Measurements from ENCODE around the gene PTRH1.
"Not testable (repeated sequence)": the region's sequence is repeated elsewhere in the genome, so short reads cannot be mapped to it uniquely, and the experiment has no call there.

The PTRH1 gene

GRCh38 chr9:127761491-127761956 is 46.1 kb upstream of the PTRH1 start:
- TF ChIP-seq CTCF (IDR thresholded peaks at IDR 0.05; ENCODE audit: low read depth, low read length, poor library complexity, severe bottlenecking): no peak
- no peak for TF ChIP-seq EZH2phosphoT487 (IDR thresholded peaks at IDR 0.05; ENCODE audit: borderline replicate concordance, low read length)
- Histone ChIP-seq H3K79me2 (ENCODE audit: control insufficient read depth, low read length) (no peaks in the 10 kb centered on the region), H3K4me3 (ENCODE audit: low read length) (no peak overlapping the region), H3K4me1 (ENCODE audit: control insufficient read depth, low read length) (no peaks in the 10 kb centered on the region), H3K9me3 (ENCODE audit: control insufficient read depth, insufficient read depth, low read length) (no peaks in the 10 kb centered on the region), H4K20me1 (ENCODE audit: control insufficient read depth, insufficient read depth, low read depth, low read length) (no peaks in the 10 kb centered on the region; the same call in 1 of the 2 replicates), H3K36me3 (ENCODE audit: control insufficient read depth, low read length) (no peaks in the 10 kb centered on the region; the same call in 1 of the 2 replicates), H3K4me2 (ENCODE audit: low read length) (no peak overlapping the region), H3K27me3 (ENCODE audit: control insufficient read depth, low read length) (no peaks in the 10 kb centered on the region), H3K9me2 (replicated peaks; ENCODE audit: control insufficient read depth, low read length) (no peaks in the 10 kb centered on the region), H3K27ac (ENCODE audit: low read depth, low read length) (no peak overlapping the region), H3F3A (ENCODE audit: control insufficient read depth, insufficient read depth) (no peaks in the 10 kb centered on the region)

- Histone ChIP-seq H3K9me3 (ENCODE audit: control insufficient read depth, insufficient read depth, low read length) (no peaks in the 10 kb centered on the region), H4K20me1 (ENCODE audit: control insufficient read depth, insufficient read depth, low read depth, low read length) (no peaks in the 10 kb centered on the region; the same call in 1 of the 2 replicates), H3K79me2 (ENCODE audit: control insufficient read depth, low read length) (no peaks in the 10 kb centered on the region), H3K27ac (ENCODE audit: low read depth, low read length) (no peak overlapping the region), H3K27me3 (ENCODE audit: control insufficient read depth, low read length) (no peaks in the 10 kb centered on the region), H3K36me3 (ENCODE audit: control insufficient read depth, low read length) (no peaks in the 10 kb centered on the region; the same call in 1 of the 2 replicates), H3F3A (ENCODE audit: control insufficient read depth, insufficient read depth) (no peaks in the 10 kb centered on the region), H3K9me2 (replicated peaks; ENCODE audit: control insufficient read depth, low read length) (no peaks in the 10 kb centered on the region), H3K4me2 (ENCODE audit: low read length) (no peak overlapping the region), H3K4me3 (ENCODE audit: low read length) (no peak overlapping the region), H3K4me1 (ENCODE audit: control insufficient read depth, low read length) (no peaks in the 10 kb centered on the region)
- TF ChIP-seq EZH2phosphoT487 (IDR thresholded peaks at IDR 0.05; ENCODE audit: borderline replicate concordance, low read length) (no peak), CTCF (IDR thresholded peaks at IDR 0.05; ENCODE audit: low read depth, low read length, poor library complexity, severe bottlenecking) (no peak)
Observed at GRCh38 chr9:127761061-127761460, 45.6 kb upstream of the PTRH1 start.

GRCh38 chr9:127758843-127759242 is 43.4 kb upstream of the PTRH1 start:
- Histone ChIP-seq H4K20me1 (ENCODE audit: control insufficient read depth, insufficient read depth, low read depth, low read length) (no peaks in the 10 kb centered on the region; the same call in 1 of the 2 replicates), H3K79me2 (ENCODE audit: control insufficient read depth, low read length) (no peaks in the 10 kb centered on the region), H3K36me3 (ENCODE audit: control insufficient read depth, low read length) (no peaks in the 10 kb centered on the region; the same call in 1 of the 2 replicates), H3K4me2 (ENCODE audit: low read length) (no peak overlapping the region), H3F3A (ENCODE audit: control insufficient read depth, insufficient read depth) (no peaks in the 10 kb centered on the region), H3K4me3 (ENCODE audit: low read length) (no peak overlapping the region), H3K27ac (ENCODE audit: low read depth, low read length) (no peak overlapping the region), H3K27me3 (ENCODE audit: control insufficient read depth, low read length) (no peaks in the 10 kb centered on the region), H3K4me1 (ENCODE audit: control insufficient read depth, low read length) (no peaks in the 10 kb centered on the region), H3K9me2 (replicated peaks; ENCODE audit: control insufficient read depth, low read length) (no peaks in the 10 kb centered on the region), H3K9me3 (ENCODE audit: control insufficient read depth, insufficient read depth, low read length) (no peaks in the 10 kb centered on the region)
- TF ChIP-seq EZH2phosphoT487 (IDR thresholded peaks at IDR 0.05; ENCODE audit: borderline replicate concordance, low read length): no peak
- TF ChIP-seq CTCF (IDR thresholded peaks at IDR 0.05; ENCODE audit: low read depth, low read length, poor library complexity, severe bottlenecking): no peak

- H3K9me3 ChIP-seq (ENCODE audit: control insufficient read depth, insufficient read depth, low read length); H3K4me3 ChIP-seq (ENCODE audit: low read length); H3K4me1 ChIP-seq (ENCODE audit: control insufficient read depth, low read length); H3K36me3 ChIP-seq (ENCODE audit: control insufficient read depth, low read length); H3K9me2 ChIP-seq (replicated peaks; ENCODE audit: control insufficient read depth, low read length); H3K4me2 ChIP-seq (ENCODE audit: low read length); H3K79me2 ChIP-seq (ENCODE audit: control insufficient read depth, low read length); H4K20me1 ChIP-seq (ENCODE audit: control insufficient read depth, insufficient read depth, low read depth, low read length); H3K27me3 ChIP-seq (ENCODE audit: control insufficient read depth, low read length); H3F3A ChIP-seq (ENCODE audit: control insufficient read depth, insufficient read depth); H3K27ac ChIP-seq (ENCODE audit: low read depth, low read length): not testable (repeated sequence)
Observed at GRCh38 chr9:127756776-127757175, 41.3 kb upstream of the PTRH1 start.

All from DOHH2 (cell line).